Osteoblast (primary cell): Measurements from ENCODE around the gene MX2. TPM values are rescaled to one million over a fixed set of nuclear protein-coding genes. Genes with fewer than 3 reads are reported as not detected.

Source experiments
- DNase-seq: peaks from one replicate; pipeline ENCODE4 v3.0.0; 2011; ENCODE audit warnings: low spot score, mixed read lengths; ENCODE audit not compliant: insufficient read length; ENCODE audit errors: missing footprints
- H2AFZ ChIP-seq: 2 replicates; pipeline ENCODE4 v1.6.0; 2011; ENCODE audit warnings: mild to moderate bottlenecking, low read length
- H3K27ac ChIP-seq: 2 replicates; pipeline ENCODE4 v1.5.1; 2011; ENCODE audit warnings: mild to moderate bottlenecking, low read depth, low read length, moderate library complexity
- H3K27me3 ChIP-seq: 2 replicates; pipeline ENCODE4 v1.6.0; 2012; ENCODE audit warnings: mild to moderate bottlenecking, control low read depth, inconsistent platforms, low read length, moderate library complexity; ENCODE audit not compliant: insufficient read depth
- H3K36me3 ChIP-seq: 2 replicates; pipeline ENCODE4 v1.5.1; 2011; ENCODE audit warnings: mild to moderate bottlenecking, low read length, control low read depth, moderate library complexity; ENCODE audit not compliant: insufficient read depth
- H3K4me1 ChIP-seq: 2 replicates; pipeline ENCODE4 v1.5.1; 2011; ENCODE audit warnings: mild to moderate bottlenecking, low read length, control low read depth, moderate library complexity; ENCODE audit not compliant: insufficient read depth
- H3K4me2 ChIP-seq: 2 replicates; pipeline ENCODE4 v1.6.0; 2011; ENCODE audit warnings: mild to moderate bottlenecking, low read length; ENCODE audit not compliant: insufficient read depth
- H3K4me3 ChIP-seq: fragments of 200-600 bp; sonication (generic); 3 replicates; pipeline ENCODE4 v1.5.1; 2012; ENCODE audit warnings: mild to moderate bottlenecking, low read length, inconsistent platforms; ENCODE audit not compliant: insufficient read depth
- H3K79me2 ChIP-seq: 2 replicates; pipeline ENCODE4 v1.6.0; 2012; ENCODE audit warnings: mild to moderate bottlenecking, low read length, control low read depth, inconsistent platforms; ENCODE audit not compliant: insufficient read depth
- H3K9me3 ChIP-seq: 2 replicates; pipeline ENCODE4 v1.5.1; 2011; ENCODE audit warnings: low read depth, low read length, control low read depth
- H4K20me1 ChIP-seq: 2 replicates; pipeline ENCODE4 v1.6.0; 2012; ENCODE audit warnings: mild to moderate bottlenecking, low read length, control low read depth; ENCODE audit not compliant: insufficient read depth
- total RNA-seq: library from RNA; depleted of rRNA; stranded (reverse); fragments of >200 nt; gene quantifications from 2 replicates; pipeline ENCODE4 v1.2.3, GENCODE V29; 2012
- TF ChIP-seq, protein P1 (sequence below): IDR thresholded peaks from 2 replicates; pipeline ENCODE4 v1.5.1; 2011; ENCODE audit warnings: mild to moderate bottlenecking, low read depth, low read length, moderate library complexity; ENCODE audit errors: extremely low read depth

The MX2 gene
- total RNA-seq, 1 donor, result 14.5 TPM

DNA sequence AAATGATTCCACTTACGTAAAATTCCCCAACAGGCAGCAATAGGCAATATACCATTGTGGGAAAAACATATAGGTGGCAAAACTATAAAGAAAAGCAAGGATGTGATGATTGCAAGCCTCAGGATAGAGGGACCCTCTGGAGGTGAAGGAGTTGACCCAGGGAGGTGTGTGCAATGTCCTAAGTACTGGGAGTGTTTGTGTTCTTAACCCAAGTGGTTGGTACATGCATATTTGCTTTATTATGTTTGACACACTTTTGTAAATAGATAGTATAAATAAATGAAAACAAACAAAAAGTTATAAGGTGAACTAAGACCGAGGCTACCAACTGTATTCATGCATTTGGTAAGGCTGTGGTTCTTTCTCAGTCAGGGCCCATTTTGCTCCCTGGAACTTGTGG lies 71.7 kb downstream of the MX2 start:
- Histone ChIP-seq H3K27me3 (peaks cover 2% of the 10 kb centered on the region), H3K27ac (no peak overlapping the region), H3K4me2 (no peak overlapping the region), H2AFZ (no peak overlapping the region), H3K36me3 (no peaks in the 10 kb centered on the region), H3K79me2 (no peaks in the 10 kb centered on the region), H3K9me3 (no peaks in the 10 kb centered on the region), H3K4me3 (no peak overlapping the region), H3K4me1 (no peaks in the 10 kb centered on the region), H4K20me1 (no peaks in the 10 kb centered on the region)
- TF ChIP-seq, protein P1, sequence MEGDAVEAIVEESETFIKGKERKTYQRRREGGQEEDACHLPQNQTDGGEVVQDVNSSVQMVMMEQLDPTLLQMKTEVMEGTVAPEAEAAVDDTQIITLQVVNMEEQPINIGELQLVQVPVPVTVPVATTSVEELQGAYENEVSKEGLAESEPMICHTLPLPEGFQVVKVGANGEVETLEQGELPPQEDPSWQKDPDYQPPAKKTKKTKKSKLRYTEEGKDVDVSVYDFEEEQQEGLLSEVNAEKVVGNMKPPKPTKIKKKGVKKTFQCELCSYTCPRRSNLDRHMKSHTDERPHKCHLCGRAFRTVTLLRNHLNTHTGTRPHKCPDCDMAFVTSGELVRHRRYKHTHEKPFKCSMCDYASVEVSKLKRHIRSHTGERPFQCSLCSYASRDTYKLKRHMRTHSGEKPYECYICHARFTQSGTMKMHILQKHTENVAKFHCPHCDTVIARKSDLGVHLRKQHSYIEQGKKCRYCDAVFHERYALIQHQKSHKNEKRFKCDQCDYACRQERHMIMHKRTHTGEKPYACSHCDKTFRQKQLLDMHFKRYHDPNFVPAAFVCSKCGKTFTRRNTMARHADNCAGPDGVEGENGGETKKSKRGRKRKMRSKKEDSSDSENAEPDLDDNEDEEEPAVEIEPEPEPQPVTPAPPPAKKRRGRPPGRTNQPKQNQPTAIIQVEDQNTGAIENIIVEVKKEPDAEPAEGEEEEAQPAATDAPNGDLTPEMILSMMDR, result no peak
- DNase-seq, result no peak

DNA sequence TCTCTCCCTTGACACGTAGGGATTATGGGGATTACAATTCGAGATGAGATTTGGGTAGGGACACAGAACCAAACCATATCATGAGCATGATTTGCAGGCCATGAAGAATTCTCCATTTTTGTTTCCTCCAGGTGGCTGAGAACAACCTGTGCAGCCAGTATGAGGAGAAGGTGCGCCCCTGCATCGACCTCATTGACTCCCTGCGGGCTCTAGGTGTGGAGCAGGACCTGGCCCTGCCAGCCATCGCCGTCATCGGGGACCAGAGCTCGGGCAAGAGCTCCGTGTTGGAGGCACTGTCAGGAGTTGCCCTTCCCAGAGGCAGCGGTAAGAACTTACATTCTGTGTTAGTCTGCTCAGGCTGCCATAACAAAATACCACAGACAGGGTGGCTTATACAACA lies 73.9 kb downstream of the MX2 start:
- Histone ChIP-seq H3K4me1 (no peaks in the 10 kb centered on the region), H3K36me3 (no peaks in the 10 kb centered on the region), H3K27me3 (no peaks in the 10 kb centered on the region), H4K20me1 (no peaks in the 10 kb centered on the region), H3K4me2 (no peak overlapping the region), H3K9me3 (no peaks in the 10 kb centered on the region), H3K27ac (no peak overlapping the region), H3K4me3 (no peak overlapping the region), H2AFZ (no peak overlapping the region), H3K79me2 (no peaks in the 10 kb centered on the region)
- TF ChIP-seq, protein P1, result no peak
- no peak for DNase-seq

DNA sequence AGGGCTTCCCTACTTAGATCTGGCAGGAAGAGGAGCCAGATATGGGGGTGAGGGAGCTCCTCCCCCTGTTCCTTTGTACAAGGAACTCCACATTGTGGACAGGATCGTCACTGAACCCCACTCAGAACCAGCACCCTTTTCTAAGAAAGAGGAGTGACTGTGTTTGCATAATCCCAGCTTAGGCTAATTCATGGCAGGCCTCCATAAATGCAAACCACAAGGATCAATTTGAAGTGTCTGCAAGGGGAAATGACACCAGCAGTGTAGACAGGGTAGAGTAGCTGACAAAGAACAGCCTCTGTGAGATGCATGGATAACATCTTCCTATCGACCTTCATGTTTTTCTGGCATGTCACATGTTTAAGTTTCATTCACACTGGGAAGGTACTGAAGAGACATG lies 75.9 kb downstream of the MX2 start:
- no peak overlapping the region for H2AFZ ChIP-seq
- DNase-seq, result no peak

DNA sequence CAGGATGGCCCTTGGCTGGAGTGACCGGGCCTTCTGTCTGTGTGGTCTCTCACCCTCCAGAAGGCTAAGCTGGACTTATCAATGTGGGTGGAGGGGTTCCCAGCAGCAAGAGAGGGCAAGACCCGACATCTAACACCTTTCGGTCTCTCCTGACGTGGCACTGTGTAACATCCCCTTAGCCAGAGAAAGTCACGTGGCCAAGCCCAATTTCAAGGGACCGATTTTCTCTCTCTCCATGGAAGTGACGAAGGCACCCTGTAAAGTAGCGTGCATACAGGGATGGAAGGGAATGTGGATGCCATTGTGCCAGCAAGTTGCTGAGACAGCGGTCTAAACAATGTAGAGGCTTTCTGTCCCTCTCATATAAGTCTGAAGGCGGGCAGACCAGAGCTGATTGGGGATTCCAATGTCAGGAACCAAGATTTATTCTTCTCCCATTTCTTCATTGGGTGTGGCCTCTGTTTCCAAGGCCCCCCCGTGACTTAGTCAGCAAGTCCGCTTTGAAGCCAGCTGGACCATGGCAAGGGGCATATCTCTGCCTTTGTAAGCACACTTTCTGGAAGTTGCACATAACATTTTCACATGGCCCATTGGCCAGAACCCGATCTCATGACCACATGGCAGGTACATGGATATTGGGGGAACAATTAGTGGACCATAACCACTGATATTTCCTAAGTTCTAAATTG lies 76.7 kb downstream of the MX2 start:
- Histone ChIP-seq H3K36me3 (no peaks in the 10 kb centered on the region), H3K4me2 (no peak overlapping the region), H3K4me1 (no peaks in the 10 kb centered on the region), H2AFZ (no peak overlapping the region), H4K20me1 (no peaks in the 10 kb centered on the region), H3K9me3 (no peaks in the 10 kb centered on the region), H3K4me3 (no peak overlapping the region), H3K79me2 (no peaks in the 10 kb centered on the region), H3K27ac (no peak overlapping the region), H3K27me3 (no peaks in the 10 kb centered on the region)
- no peak for DNase-seq
- TF ChIP-seq, protein P1, result no peak

More for the DNA sequence above, 75.9 kb downstream of the MX2 start:
- H3K4me3 ChIP-seq, result no peak overlapping the region
- H3K27ac ChIP-seq, result no peak overlapping the region
- no peaks in the 10 kb centered on the region for H3K4me1 ChIP-seq
- H3K27me3 ChIP-seq, result no peaks in the 10 kb centered on the region
- H4K20me1 ChIP-seq, result no peaks in the 10 kb centered on the region
- TF ChIP-seq, protein P1, result no peak
- no peaks in the 10 kb centered on the region for H3K9me3 ChIP-seq
- H3K4me2 ChIP-seq, result no peak overlapping the region
- no peaks in the 10 kb centered on the region for H3K36me3 ChIP-seq
- H3K79me2 ChIP-seq, result no peaks in the 10 kb centered on the region
